Peyer's patch (tissue), 4 donors: ENCODE results near the gene CHRNB4. TPM values are rescaled to one million over a fixed set of nuclear protein-coding genes. Genes with fewer than 3 reads are reported as not detected.

Source experiments
- DNase-seq, 3 donors: peaks; one replicate each; pipeline ENCODE4 v3.0.0-alpha.2; 2017 to 2019
- H3K27ac ChIP-seq, 4 donors: fragments of 200-600 bp; sonication (generic); one replicate each; pipeline ENCODE4 v1.5.1; 2016 to 2019
- H3K27me3 ChIP-seq, 2 donors: fragments of 200-600 bp; sonication (generic); one replicate each; pipeline ENCODE4 v1.5.1; 2019
- H3K36me3 ChIP-seq, 3 donors: fragments of 200-600 bp; sonication (generic); one replicate each; pipeline ENCODE4 v1.5.1; 2016 to 2019
- H3K4me1 ChIP-seq, 4 donors: fragments of 200-600 bp; sonication (generic); one replicate each; pipeline ENCODE4 v1.5.1; 2016 to 2019
- H3K4me3 ChIP-seq, 4 donors: fragments of 200-600 bp; sonication (generic); 1 replicate in 3 of 4; 2 replicates in 1 of 4; pipeline ENCODE4 v1.5.1; 2016 to 2019; ENCODE audit warnings: mild to moderate bottlenecking in 1 of 4
- H3K9me3 ChIP-seq, 4 donors: fragments of 200-600 bp; sonication (generic); one replicate each; pipeline ENCODE4 v1.5.1; 2016 to 2019; ENCODE audit warnings: mild to moderate bottlenecking in 1 of 4
- POLR2A ChIP-seq, 2 donors: fragments of 450-650 bp; IDR thresholded peaks; one replicate each; pipeline ENCODE4 v1.5.1; 2017; ENCODE audit warnings: antibody characterized with exemption in 2 of 2, mild to moderate bottlenecking in 2 of 2, moderate library complexity in 2 of 2
- total RNA-seq, 4 donors: library from RNA; depleted of rRNA; stranded (reverse); fragments of >200 nt; gene quantifications; one replicate each; pipeline ENCODE4 v1.1.0, GENCODE V29; 2016
- TF ChIP-seq, protein P1 (sequence below), 6 experiments: fragments of 450-650 bp in 4 of 6; fragments of 200-600 bp in 2 of 6; sonication (generic) in 1 of 6; IDR thresholded peaks; one replicate each; pipeline ENCODE4 v1.5.1; 2017 to 2019; ENCODE audit warnings: antibody characterized with exemption in 6 of 6, mild to moderate bottlenecking in 3 of 6, moderate library complexity in 1 of 6

The CHRNB4 gene
- total RNA-seq, 4 donors from 2014 or later = not detected

DNA sequence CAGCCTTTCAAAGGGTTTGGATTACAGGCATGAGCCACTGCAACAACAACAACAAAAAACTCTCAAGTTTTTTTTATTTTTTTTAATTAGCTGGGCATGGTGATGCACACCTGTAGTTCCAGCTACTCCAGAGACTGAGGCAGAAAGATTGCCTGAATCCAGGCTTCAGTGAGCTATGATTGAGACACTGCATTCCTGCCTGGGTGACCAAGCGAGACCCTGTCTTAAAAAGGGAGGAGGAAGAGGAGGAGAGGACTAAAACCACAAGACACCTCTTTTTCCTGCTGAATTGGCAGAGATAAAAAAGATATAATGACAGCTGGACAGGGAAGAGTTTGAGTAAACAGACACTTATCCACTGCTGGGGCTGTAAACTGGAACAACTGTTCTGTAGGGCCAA lies 22.7 kb upstream of the CHRNB4 start:
- TF ChIP-seq, protein P1, sequence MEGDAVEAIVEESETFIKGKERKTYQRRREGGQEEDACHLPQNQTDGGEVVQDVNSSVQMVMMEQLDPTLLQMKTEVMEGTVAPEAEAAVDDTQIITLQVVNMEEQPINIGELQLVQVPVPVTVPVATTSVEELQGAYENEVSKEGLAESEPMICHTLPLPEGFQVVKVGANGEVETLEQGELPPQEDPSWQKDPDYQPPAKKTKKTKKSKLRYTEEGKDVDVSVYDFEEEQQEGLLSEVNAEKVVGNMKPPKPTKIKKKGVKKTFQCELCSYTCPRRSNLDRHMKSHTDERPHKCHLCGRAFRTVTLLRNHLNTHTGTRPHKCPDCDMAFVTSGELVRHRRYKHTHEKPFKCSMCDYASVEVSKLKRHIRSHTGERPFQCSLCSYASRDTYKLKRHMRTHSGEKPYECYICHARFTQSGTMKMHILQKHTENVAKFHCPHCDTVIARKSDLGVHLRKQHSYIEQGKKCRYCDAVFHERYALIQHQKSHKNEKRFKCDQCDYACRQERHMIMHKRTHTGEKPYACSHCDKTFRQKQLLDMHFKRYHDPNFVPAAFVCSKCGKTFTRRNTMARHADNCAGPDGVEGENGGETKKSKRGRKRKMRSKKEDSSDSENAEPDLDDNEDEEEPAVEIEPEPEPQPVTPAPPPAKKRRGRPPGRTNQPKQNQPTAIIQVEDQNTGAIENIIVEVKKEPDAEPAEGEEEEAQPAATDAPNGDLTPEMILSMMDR (IDR thresholded peaks at IDR 0.05) = no peak
- no peak for TF ChIP-seq POLR2A (IDR thresholded peaks at IDR 0.05)
- Histone ChIP-seq H3K36me3 (no peaks in the 10 kb centered on the region), H3K9me3 (no peaks in the 10 kb centered on the region), H3K4me3 (no peak overlapping the region), H3K27me3 (no peaks in the 10 kb centered on the region), H3K4me1 (no peaks in the 10 kb centered on the region), H3K27ac (no peak overlapping the region)
- no peak for DNase-seq

DNA sequence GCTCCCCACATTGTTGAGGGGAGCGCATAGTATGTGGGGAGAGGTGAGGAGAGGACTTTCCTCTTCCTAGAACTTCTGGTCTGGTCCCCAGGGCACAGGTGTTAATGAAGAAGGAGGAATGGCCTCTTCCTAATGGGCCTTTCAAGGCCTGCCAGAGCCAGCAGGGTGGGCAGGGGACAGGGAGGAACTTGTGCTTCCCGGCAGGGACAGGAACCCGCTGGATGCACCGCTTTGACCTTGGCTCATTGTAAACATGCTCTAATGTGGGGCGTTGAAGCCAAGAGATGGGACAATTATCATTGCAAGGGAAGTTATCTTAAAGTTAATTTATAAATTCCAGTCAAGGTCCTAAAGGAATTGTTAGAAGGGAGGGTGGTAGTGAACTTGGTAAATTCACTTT lies 21.0 kb upstream of the CHRNB4 start:
- H3K36me3 ChIP-seq = no peaks in the 10 kb centered on the region
- no peak overlapping the region for H3K27ac ChIP-seq
- no peak for TF ChIP-seq POLR2A (IDR thresholded peaks at IDR 0.05)
- TF ChIP-seq, protein P1 (IDR thresholded peaks at IDR 0.05) = no peak
- H3K4me1 ChIP-seq = no peaks in the 10 kb centered on the region
- no peak for DNase-seq
- no peak overlapping the region for H3K4me3 ChIP-seq
- H3K27me3 ChIP-seq = no peaks in the 10 kb centered on the region
- no peaks in the 10 kb centered on the region for H3K9me3 ChIP-seq

DNA sequence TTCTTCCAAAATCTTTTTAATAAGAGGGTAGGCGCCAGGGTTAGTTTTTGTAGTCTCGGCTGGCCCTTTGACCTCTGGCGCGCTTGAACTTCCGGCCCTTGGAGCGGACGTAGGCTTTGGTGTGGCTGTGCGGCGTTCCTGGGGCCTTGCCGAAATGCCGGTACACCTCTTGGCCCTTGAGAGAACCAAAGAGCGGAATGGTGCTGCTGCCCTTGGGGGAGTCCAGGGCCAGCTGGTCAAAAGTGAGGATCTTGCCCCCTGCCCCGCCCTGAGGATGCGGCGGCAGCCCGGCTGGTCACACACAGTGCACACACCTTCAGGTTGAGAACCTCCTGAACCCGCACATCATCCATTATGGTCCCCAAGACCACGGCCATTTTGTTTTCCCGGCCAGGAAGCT lies 20.0 kb upstream of the CHRNB4 start:
- H3K36me3 ChIP-seq = no peaks in the 10 kb centered on the region
- no peak overlapping the region for H3K27ac ChIP-seq
- no peaks in the 10 kb centered on the region for H3K4me1 ChIP-seq
- no peaks in the 10 kb centered on the region for H3K27me3 ChIP-seq
- no peak for TF ChIP-seq POLR2A (IDR thresholded peaks at IDR 0.05)
- TF ChIP-seq, protein P1 (IDR thresholded peaks at IDR 0.05) = no peak
- DNase-seq = no peak
- H3K9me3 ChIP-seq = no peaks in the 10 kb centered on the region
- H3K4me3 ChIP-seq = no peak overlapping the region

DNA sequence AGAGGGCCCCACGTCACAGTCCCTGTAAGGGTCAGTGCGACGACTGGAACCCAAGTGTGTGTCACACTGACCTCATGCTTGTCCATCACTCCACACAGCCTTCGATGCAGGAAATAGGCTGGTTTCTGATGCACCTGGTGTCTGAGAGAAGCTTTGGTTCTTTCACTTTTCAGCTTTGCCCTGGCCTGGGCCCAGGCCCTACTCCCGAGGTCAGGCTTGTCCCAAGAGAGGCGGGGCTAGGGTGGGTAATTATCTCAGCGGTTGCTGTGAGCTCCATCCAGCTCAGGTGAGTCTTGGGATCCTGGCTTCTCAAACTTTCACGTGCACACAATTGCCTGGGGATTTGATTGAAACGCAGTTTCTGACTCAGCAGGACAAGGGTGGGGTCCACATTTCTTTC lies 19.6 kb upstream of the CHRNB4 start:
- Histone ChIP-seq H3K4me3 (no peak overlapping the region), H3K27me3 (no peaks in the 10 kb centered on the region), H3K36me3 (no peaks in the 10 kb centered on the region), H3K9me3 (no peaks in the 10 kb centered on the region), H3K4me1 (no peaks in the 10 kb centered on the region), H3K27ac (no peak overlapping the region)
- TF ChIP-seq POLR2A (IDR thresholded peaks at IDR 0.05) = no peak
- no peak for DNase-seq

DNA sequence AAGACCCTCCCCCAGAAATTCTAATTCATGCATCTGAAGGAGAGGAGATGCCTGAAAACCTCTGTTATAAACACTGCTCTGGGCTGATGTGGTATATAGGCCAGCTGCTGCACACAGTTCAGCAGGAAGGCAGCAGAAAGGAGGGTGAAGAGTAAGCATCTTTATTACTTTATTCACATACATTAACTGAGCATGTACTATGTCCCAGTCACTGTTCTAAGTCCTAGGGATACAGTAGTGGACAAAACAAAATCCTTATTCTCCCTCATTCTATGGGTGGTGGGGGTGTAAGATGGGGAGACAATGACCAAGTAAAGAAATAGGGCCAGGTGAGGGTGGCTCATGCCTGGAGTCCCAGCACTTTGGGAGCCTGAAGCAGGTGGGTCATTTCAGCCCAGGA lies 17.8 kb upstream of the CHRNB4 start:
- DNase-seq = no peak
- TF ChIP-seq POLR2A (IDR thresholded peaks at IDR 0.05) = no peak
- TF ChIP-seq, protein P1 (IDR thresholded peaks at IDR 0.05) = no peak
- no peak overlapping the region for H3K27ac ChIP-seq
- H3K27me3 ChIP-seq = no peaks in the 10 kb centered on the region
- H3K9me3 ChIP-seq = no peaks in the 10 kb centered on the region
- H3K4me3 ChIP-seq = no peak overlapping the region
- H3K36me3 ChIP-seq = no peaks in the 10 kb centered on the region
- H3K4me1 ChIP-seq = no peaks in the 10 kb centered on the region

DNA sequence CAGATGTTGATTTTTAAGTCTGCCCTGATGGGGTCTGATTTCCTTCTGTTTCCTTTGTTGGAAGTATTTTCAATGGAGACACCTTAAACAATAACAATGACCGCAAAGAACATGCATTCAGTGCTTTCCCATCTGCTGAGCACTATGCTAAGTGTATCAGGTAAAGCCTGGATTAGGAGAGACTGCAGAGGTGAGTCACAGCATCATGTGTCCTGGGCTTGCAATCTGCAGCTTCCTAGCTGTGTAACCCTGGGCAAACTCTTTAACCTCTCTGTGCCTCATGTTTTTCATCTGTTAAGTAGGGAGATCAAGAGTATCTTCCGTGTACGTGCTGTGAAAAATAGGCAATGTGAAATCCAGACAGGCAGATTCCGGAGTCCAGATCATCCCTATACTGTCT lies 13.3 kb upstream of the CHRNB4 start:
- Histone ChIP-seq H3K27ac (no peak overlapping the region), H3K36me3 (no peaks in the 10 kb centered on the region), H3K27me3 (no peaks in the 10 kb centered on the region), H3K4me1 (no peaks in the 10 kb centered on the region), H3K4me3 (no peak overlapping the region), H3K9me3 (no peaks in the 10 kb centered on the region)
- TF ChIP-seq POLR2A (IDR thresholded peaks at IDR 0.05) = no peak
- TF ChIP-seq, protein P1 (IDR thresholded peaks at IDR 0.05) = no peak
- DNase-seq = no peak
